Prostate gland (tissue), 2 donors: ENCODE data around the gene SCLY. TPM values are rescaled to one million over a fixed set of nuclear protein-coding genes. Genes with fewer than 3 reads are reported as not detected.

Experiments used
- DNase-seq: peaks from one replicate; pipeline ENCODE4 v3.0.0-alpha.2; 2019; ENCODE audit warnings: low spot score
- H3K27ac ChIP-seq, 2 donors: fragments of 200-600 bp; sonication (generic); 2 replicates each; pipeline ENCODE4 v1.5.1; 2017 to 2019
- H3K27me3 ChIP-seq: fragments of 200-600 bp; sonication (generic); replicated peaks from 2 replicates; pipeline ENCODE4 v1.5.1; 2019; ENCODE audit not compliant: insufficient read depth
- H3K36me3 ChIP-seq, 2 donors: fragments of 200-600 bp; sonication (generic); 1 replicate in 1 of 2; 2 replicates in 1 of 2; pipeline versions ENCODE4 v1.5.1 to v1.8.1; 2017 to 2019
- H3K4me1 ChIP-seq: fragments of 200-600 bp; sonication (generic); replicated peaks from 2 replicates; pipeline ENCODE4 v1.5.1; 2019
- H3K4me3 ChIP-seq, 2 donors: fragments of 200-600 bp; sonication (generic); 2 replicates each; pipeline ENCODE4 v1.5.1; 2017 to 2019
- H3K9me3 ChIP-seq: fragments of 200-600 bp; sonication (generic); 2 replicates; pipeline ENCODE4 v1.5.1; 2017
- POLR2A ChIP-seq: fragments of 450-650 bp; IDR thresholded peaks from one replicate; pipeline ENCODE4 v1.6.1; 2016; ENCODE audit warnings: antibody characterized with exemption, mild to moderate bottlenecking
- POLR2AphosphoS5 ChIP-seq: sonication (generic); formaldehyde crosslinking; IDR thresholded peaks from one replicate; pipeline ENCODE4 v1.6.1; 2017; ENCODE audit warnings: antibody characterized with exemption
- WGBS: methylation state at CpG from one replicate; pipeline ENCODE4 v1.1.5; 2018; 5-methylcytosine and 5-hydroxymethylcytosine counted together
- intact Hi-C: fragments of 100-400 bp; cut with DNase I; formaldehyde crosslinking; loops from one replicate; pipeline ENCODE4 v1.14.2; 2022
- total RNA-seq, 2 donors: library from RNA; depleted of rRNA; stranded (reverse); fragments of >200 nt; gene quantifications; one replicate each; pipeline ENCODE4 v1.1.0, GENCODE V29; 2016
- TF ChIP-seq, protein P1 (sequence below), 4 experiments: fragments of 200-600 bp in 2 of 4; fragments of 450-650 bp in 2 of 4; sonication (generic) in 2 of 4; IDR thresholded peaks; 1 replicate in 3 of 4; 2 replicates in 1 of 4; pipeline ENCODE4 v1.5.1; 2016 to 2019; ENCODE audit warnings: antibody characterized with exemption in 4 of 4, mild to moderate bottlenecking in 2 of 4, moderate library complexity in 2 of 4

Gene SCLY
- total RNA-seq, 2 donors from 2014 or later = 11.5 to 16.1 TPM

DNA sequence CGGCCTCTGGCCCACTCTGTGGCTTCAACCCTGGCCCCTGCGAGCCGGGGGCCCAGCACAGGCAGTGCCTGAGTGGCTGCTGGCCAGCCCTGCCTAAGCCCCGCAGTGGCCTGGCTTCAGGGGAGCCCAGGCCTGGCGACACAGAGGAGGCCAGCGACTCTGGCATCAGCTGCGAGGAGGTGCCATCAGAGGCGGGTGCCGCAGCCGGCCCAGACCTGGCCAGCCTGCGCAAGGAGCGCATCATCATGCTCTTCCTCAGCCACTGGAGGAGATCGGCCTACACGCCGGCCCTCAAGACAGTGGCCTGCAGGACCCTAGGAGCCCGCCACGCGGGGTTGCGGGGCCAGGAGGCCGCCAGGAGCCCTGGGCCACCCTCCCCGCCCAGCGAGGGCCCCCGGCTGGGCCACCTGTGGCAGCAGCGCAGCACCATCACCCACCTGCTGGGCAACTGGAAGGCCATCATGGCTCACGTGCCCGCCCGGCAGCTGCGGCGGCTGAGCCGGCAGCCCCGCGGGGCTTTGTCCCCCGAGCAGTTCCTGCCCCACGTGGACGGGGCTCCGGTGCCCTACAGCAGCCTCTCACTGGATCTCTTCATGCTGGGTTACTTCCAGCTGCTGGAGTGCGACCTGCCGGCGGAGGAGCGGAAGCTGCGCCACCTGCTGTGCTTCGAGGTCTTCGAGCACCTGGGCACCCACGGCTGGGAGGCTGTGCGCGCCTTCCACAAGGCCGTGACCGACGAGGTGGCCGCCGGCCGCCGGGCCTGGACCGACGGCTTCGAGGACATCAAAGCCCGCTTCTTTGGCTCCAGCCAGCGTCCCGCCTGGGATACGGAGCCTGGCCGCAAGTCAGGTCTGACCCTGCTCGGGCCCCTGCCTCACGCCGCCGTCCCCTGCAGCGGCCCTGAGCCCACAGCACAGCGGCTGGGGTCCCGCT is 70.2 kb downstream of the SCLY start:
- 89% methylated on average over 47 of the region's 68 CpGs for WGBS
- Histone ChIP-seq H3K36me3 (no peaks in the 10 kb centered on the region), H3K27ac (no peak overlapping the region), H3K4me1 (no peaks in the 10 kb centered on the region), H3K9me3 (no peaks in the 10 kb centered on the region), H3K4me3 (no peak overlapping the region), H3K27me3 (no peaks in the 10 kb centered on the region)
- TF ChIP-seq POLR2A = no peak
- no peak for TF ChIP-seq POLR2AphosphoS5
- TF ChIP-seq, protein P1, sequence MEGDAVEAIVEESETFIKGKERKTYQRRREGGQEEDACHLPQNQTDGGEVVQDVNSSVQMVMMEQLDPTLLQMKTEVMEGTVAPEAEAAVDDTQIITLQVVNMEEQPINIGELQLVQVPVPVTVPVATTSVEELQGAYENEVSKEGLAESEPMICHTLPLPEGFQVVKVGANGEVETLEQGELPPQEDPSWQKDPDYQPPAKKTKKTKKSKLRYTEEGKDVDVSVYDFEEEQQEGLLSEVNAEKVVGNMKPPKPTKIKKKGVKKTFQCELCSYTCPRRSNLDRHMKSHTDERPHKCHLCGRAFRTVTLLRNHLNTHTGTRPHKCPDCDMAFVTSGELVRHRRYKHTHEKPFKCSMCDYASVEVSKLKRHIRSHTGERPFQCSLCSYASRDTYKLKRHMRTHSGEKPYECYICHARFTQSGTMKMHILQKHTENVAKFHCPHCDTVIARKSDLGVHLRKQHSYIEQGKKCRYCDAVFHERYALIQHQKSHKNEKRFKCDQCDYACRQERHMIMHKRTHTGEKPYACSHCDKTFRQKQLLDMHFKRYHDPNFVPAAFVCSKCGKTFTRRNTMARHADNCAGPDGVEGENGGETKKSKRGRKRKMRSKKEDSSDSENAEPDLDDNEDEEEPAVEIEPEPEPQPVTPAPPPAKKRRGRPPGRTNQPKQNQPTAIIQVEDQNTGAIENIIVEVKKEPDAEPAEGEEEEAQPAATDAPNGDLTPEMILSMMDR (IDR thresholded peaks at IDR 0.05) = no peak
- intact Hi-C loops = no loop called here
- DNase-seq = no peak

- 96% methylated on average over 14 of the region's 14 CpGs for WGBS
- TF ChIP-seq, protein P1 (IDR thresholded peaks at IDR 0.05) = no peak
- no peak for TF ChIP-seq POLR2A
- TF ChIP-seq POLR2AphosphoS5 = no peak
- H3K36me3 ChIP-seq = no peaks in the 10 kb centered on the region
- no peaks in the 10 kb centered on the region for H3K4me1 ChIP-seq
- H3K9me3 ChIP-seq = no peaks in the 10 kb centered on the region
- DNase-seq = no peak
- intact Hi-C loops = no loop called here
- H3K4me3 ChIP-seq = no peak overlapping the region
- H3K27me3 ChIP-seq = no peaks in the 10 kb centered on the region
- no peak overlapping the region for H3K27ac ChIP-seq
Measured at GRCh38 chr2:238131761-238132462, 71.1 kb downstream of the SCLY start.

DNA sequence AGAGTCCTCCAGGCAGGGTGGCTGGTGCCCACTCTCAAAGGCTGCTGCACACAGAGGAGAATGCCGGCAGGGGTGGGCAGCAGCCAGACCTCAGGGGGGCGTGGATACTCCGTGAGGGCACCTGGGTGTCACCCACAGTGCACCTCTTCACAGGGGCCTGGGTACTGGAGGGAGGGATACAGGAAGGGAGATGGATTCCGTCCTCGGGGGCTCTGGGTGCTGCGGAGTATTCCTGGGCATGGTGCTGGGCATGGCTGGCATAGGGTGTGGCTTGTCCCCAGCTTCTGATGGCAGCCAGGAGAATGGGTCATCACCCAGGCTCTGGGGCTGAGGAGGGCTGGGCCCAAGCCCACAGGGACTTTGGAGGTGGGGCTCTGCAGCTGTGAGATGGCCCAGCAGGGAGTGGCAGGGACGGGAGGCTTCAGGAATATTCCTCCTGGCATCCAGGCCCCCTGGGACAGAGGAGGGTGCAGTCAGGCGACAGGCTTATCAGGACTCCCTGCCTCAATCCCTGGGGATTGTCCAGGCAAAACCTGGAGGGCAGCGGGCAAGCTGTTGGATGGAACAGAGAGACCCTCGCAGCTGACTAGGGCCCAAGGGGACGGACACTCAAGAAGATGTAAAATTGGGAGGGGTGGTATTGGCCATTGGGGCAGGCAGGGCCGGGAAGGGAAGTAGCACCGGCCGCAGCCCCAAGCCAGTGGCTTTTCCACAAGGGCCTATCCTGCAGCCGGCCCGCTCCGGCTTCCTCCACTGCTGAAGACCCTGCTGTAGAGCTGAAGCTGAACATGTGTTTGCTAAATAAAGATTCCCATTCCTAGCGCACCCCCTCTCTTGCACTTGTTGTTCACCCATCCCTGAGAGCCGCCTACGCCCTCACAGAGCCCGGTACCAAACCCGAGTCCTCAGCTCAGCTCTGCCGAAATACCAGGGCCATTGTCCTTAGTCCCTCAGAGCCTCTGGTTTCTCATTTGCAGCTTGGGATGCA is 72.0 kb downstream of the SCLY start:
- intact Hi-C loops = no loop called here

More for the DNA sequence above, 72.0 kb downstream of the SCLY start:
- DNase-seq = no peak
- no peak overlapping the region for H3K27ac ChIP-seq
- no peaks in the 10 kb centered on the region for H3K9me3 ChIP-seq
- TF ChIP-seq POLR2A (no peak), POLR2AphosphoS5 (no peak)
- TF ChIP-seq, protein P1 (IDR thresholded peaks at IDR 0.05) = no peak
- WGBS = 95% methylated on average over 23 of the region's 23 CpGs
- H3K27me3 ChIP-seq = no peaks in the 10 kb centered on the region
- H3K36me3 ChIP-seq = no peaks in the 10 kb centered on the region
- no peak overlapping the region for H3K4me3 ChIP-seq
- no peaks in the 10 kb centered on the region for H3K4me1 ChIP-seq
